ENCODE measurements around the gene ATP10B. TPM values are rescaled to one million over a fixed set of nuclear protein-coding genes. Genes with fewer than 3 reads are reported as not detected.

The ATP10B gene
- total RNA-seq, 1 experiment from 2014 or later: 0.35 TPM

- no peak for DNase-seq (ENCODE audit: low spot score)
Observed at GRCh38 chr5:160514866-160515265, 337.1 kb downstream of the ATP10B start.

- no peak for DNase-seq (ENCODE audit: low spot score)
Observed at GRCh38 chr5:160514191-160514590, 337.8 kb downstream of the ATP10B start.

- DNase-seq (ENCODE audit: low spot score): no peak
Observed at GRCh38 chr5:160513485-160513884, 338.5 kb downstream of the ATP10B start.

Measured in H4 (cell line).